Thoracic aorta (tissue), 2 donors: ENCODE results near the gene NR2F1-AS1. TPM values are rescaled to one million over a fixed set of nuclear protein-coding genes. Genes with fewer than 3 reads are reported as not detected.

Experiments used
- ATAC-seq: fragments of 150-250 bp; one replicate; pipeline ENCODE4 v1.8.0; 2017; ENCODE audit warnings: low read depth; ENCODE audit not compliant: insufficient number of reproducible peaks, low FRiP score
- DNase-seq: peaks from one replicate; pipeline ENCODE4 v3.0.0-alpha.2; 2020; ENCODE audit warnings: low spot score
- H3K27ac ChIP-seq, 2 donors: fragments of 200-600 bp; sonication (generic); 1 replicate in 1 of 2; 2 replicates in 1 of 2; pipeline ENCODE4 v1.5.1; 2016; ENCODE audit warnings: mild to moderate bottlenecking in 2 of 2, moderate library complexity in 2 of 2
- H3K27me3 ChIP-seq: fragments of 200-600 bp; sonication (generic); replicated peaks from 2 replicates; pipeline ENCODE4 v1.6.0; 2016; ENCODE audit warnings: mild to moderate bottlenecking; ENCODE audit not compliant: insufficient read depth
- H3K36me3 ChIP-seq: fragments of 200-600 bp; sonication (generic); one replicate; pipeline ENCODE4 v1.5.1; 2016
- H3K4me1 ChIP-seq, 2 donors: fragments of 200-600 bp; sonication (generic); 1 replicate in 1 of 2; 2 replicates in 1 of 2; pipeline versions ENCODE4 v1.5.1 to v1.6.0; 2016; ENCODE audit warnings: low read depth in 2 of 2, mild to moderate bottlenecking in 1 of 2; ENCODE audit not compliant: control insufficient read depth in 1 of 2
- H3K4me3 ChIP-seq: fragments of 200-600 bp; sonication (generic); 2 replicates; pipeline ENCODE4 v1.5.1; 2016; ENCODE audit warnings: mild to moderate bottlenecking
- H3K9me3 ChIP-seq: fragments of 200-600 bp; sonication (generic); 2 replicates; pipeline ENCODE4 v1.5.1; 2016
- CTCF ChIP-seq: fragments of 200-600 bp; sonication (generic); IDR thresholded peaks from one replicate; pipeline ENCODE4 v1.5.1; 2019; ENCODE audit warnings: antibody characterized with exemption
- total RNA-seq, 2 donors: library from RNA; depleted of rRNA; stranded (reverse); fragments of >200 nt; gene quantifications; one replicate each; pipeline versions ENCODE4 v1.1.0 to v1.2.3, GENCODE V29; 2016

The NR2F1-AS1 gene
- total RNA-seq, 2 donors from 2014 or later = 0.54 to 8.7 TPM

- no peak overlapping the region for H3K4me3 ChIP-seq
- no peaks in the 10 kb centered on the region for H3K4me1 ChIP-seq
- no peak for TF ChIP-seq CTCF
- no peaks in the 10 kb centered on the region for H3K27me3 ChIP-seq
- H3K9me3 ChIP-seq = no peaks in the 10 kb centered on the region
- ATAC-seq (no peak), DNase-seq (no peak)
- H3K36me3 ChIP-seq = no peaks in the 10 kb centered on the region
- no peak overlapping the region for H3K27ac ChIP-seq
Observed at GRCh38 chr5:93431250-93431649, 149.8 kb downstream of the NR2F1-AS1 start.

- ATAC-seq (no peak), DNase-seq (no peak)
- Histone ChIP-seq H3K4me3 (no peak overlapping the region), H3K4me1 (no peaks in the 10 kb centered on the region), H3K9me3 (no peaks in the 10 kb centered on the region), H3K36me3 (no peaks in the 10 kb centered on the region), H3K27me3 (no peaks in the 10 kb centered on the region), H3K27ac (no peak overlapping the region)
- TF ChIP-seq CTCF = no peak
Observed at GRCh38 chr5:93430673-93431199, 150.3 kb downstream of the NR2F1-AS1 start.

GRCh38 chr5:93430118-93430517, 150.9 kb downstream of the NR2F1-AS1 start:
- no peaks in the 10 kb centered on the region for H3K27me3 ChIP-seq

GRCh38 chr5:93428868-93429267, 152.2 kb downstream of the NR2F1-AS1 start:
- Histone ChIP-seq H3K27me3 (no peaks in the 10 kb centered on the region), H3K4me3 (no peak overlapping the region), H3K9me3 (no peaks in the 10 kb centered on the region), H3K36me3 (no peaks in the 10 kb centered on the region), H3K4me1 (no peaks in the 10 kb centered on the region), H3K27ac (no peak overlapping the region)
- TF ChIP-seq CTCF = no peak
- no peak for ATAC-seq
- no peak for DNase-seq

More at GRCh38 chr5:93430118-93430517, 150.9 kb downstream of the NR2F1-AS1 start:
- H3K4me1 ChIP-seq = no peaks in the 10 kb centered on the region
- DNase-seq (no peak), ATAC-seq (no peak)
- TF ChIP-seq CTCF = no peak
- H3K27ac ChIP-seq = no peak overlapping the region
- no peaks in the 10 kb centered on the region for H3K36me3 ChIP-seq
- H3K9me3 ChIP-seq = no peaks in the 10 kb centered on the region
- no peak overlapping the region for H3K4me3 ChIP-seq

- DNase-seq (no peak), ATAC-seq (no peak)
- Histone ChIP-seq H3K27me3 (no peaks in the 10 kb centered on the region), H3K36me3 (no peaks in the 10 kb centered on the region), H3K4me1 (no peaks in the 10 kb centered on the region), H3K27ac (no peak overlapping the region), H3K9me3 (no peaks in the 10 kb centered on the region), H3K4me3 (no peak overlapping the region)
- no peak for TF ChIP-seq CTCF
Observed at GRCh38 chr5:93427316-93427715, 153.7 kb downstream of the NR2F1-AS1 start.
